ENCODE measurements around the gene NR2C2. TPM values are rescaled to one million over a fixed set of nuclear protein-coding genes. Genes with fewer than 3 reads are reported as not detected.

The NR2C2 gene
- total and polyA plus RNA-seq, 12 donors: 6.4 to 42.2 (median 26.6) TPM

GRCh38 chr3:14946739-14947099 lies 664 bp upstream of the NR2C2 start:
- Histone ChIP-seq H3K27me3 (no peaks in the 10 kb centered on the region), H3K36me3 (replicated peaks in 1 of 2) (peaks cover 0 to 17% of the 10 kb centered on the region in 2 donors), H3K9me3 (replicated peaks in 1 of 3) (no peaks in the 10 kb centered on the region), H3K4me1 (replicated peaks in 1 of 2) (peaks cover 14 to 40% of the 10 kb centered on the region in 2 donors), H3K27ac (peak overlapping the region; percentile 84 to 99 (median 98)), H3K4me3 (peak overlapping the region; percentile 10 to 100 (median 81))
- DNase-seq: no peak
- 0 to 2% (median 1%) methylated on average over 8 of the region's 8 CpGs for WGBS, 4 donors
- intact Hi-C loops (cut with DNase I): loop anchor here in 1 of 2 donors (10.0 kb wide), 1 partner anchor 58 kb away; no protein-coding TSS in a partner anchor
- TF ChIP-seq POLR2A (IDR thresholded peaks at IDR 0.05): no peak
- TF ChIP-seq CTCF (IDR thresholded peaks at IDR 0.05): no peak

GRCh38 chr3:14947886-14948608 lies 664 bp downstream of the NR2C2 start:
- peaks cover 14 to 34% of the 10 kb centered on the region in 2 donors for H3K4me1 ChIP-seq (replicated peaks in 1 of 2)
- peak overlapping the region; percentile 96 to 99 (median 99) for H3K27ac ChIP-seq
- intact Hi-C loops (cut with DNase I): loop anchor here in 1 of 2 donors (10.0 kb wide), 1 partner anchor 57 kb away; no protein-coding TSS in a partner anchor
- no peaks in the 10 kb centered on the region for H3K9me3 ChIP-seq (replicated peaks in 1 of 3)
- no peaks in the 10 kb centered on the region for H3K27me3 ChIP-seq
- 0 to 2% (median 0%) methylated on average over 4 to 71 of the region's 79 CpGs for WGBS, 4 donors
- TF ChIP-seq CTCF (IDR thresholded peaks at IDR 0.05): no peak
- DNase-seq: peak; percentile 97 to 98 (median 98)
- peaks cover 0 to 17% of the 10 kb centered on the region in 2 donors for H3K36me3 ChIP-seq (replicated peaks in 1 of 2)
- H3K4me3 ChIP-seq: peak overlapping the region; percentile 66 to 100 (median 94)

- no peak for TF ChIP-seq POLR2A (IDR thresholded peaks at IDR 0.05)
Observed at GRCh38 chr3:14948609-14949038, 1.2 kb downstream of the NR2C2 start.

GRCh38 chr3:14949126-14949525 lies 1.7 kb downstream of the NR2C2 start:
- Histone ChIP-seq H3K36me3 (replicated peaks in 1 of 2) (peaks cover 0 to 15% of the 10 kb centered on the region in 2 donors), H3K4me3 (peak overlapping the region in 1 of 4 donors; percentile 100), H3K4me1 (replicated peaks in 1 of 2) (peaks cover 14 to 34% of the 10 kb centered on the region in 2 donors), H3K27me3 (no peaks in the 10 kb centered on the region), H3K9me3 (replicated peaks in 1 of 3) (no peaks in the 10 kb centered on the region), H3K27ac (peak overlapping the region in 4 of 5 donors; percentile 34 to 99 (median 98))
- no peak for DNase-seq
- intact Hi-C loops (cut with DNase I): loop anchor here in 1 of 2 donors (10.0 kb wide), 1 partner anchor 56 kb away; no protein-coding TSS in a partner anchor
- WGBS, 4 donors: 40 to 53% (median 47%) methylated on average over 5 of the region's 5 CpGs
- TF ChIP-seq CTCF (IDR thresholded peaks at IDR 0.05): no peak
- no peak for TF ChIP-seq POLR2A (IDR thresholded peaks at IDR 0.05)

More at GRCh38 chr3:14948609-14949038, 1.2 kb downstream of the NR2C2 start:
- H3K9me3 ChIP-seq (replicated peaks in 1 of 3): no peaks in the 10 kb centered on the region
- H3K27ac ChIP-seq: peak overlapping the region; percentile 34 to 99 (median 96)
- WGBS, 4 donors: 1 to 2% (median 2%) methylated on average over 12 to 26 of the region's 26 CpGs
- H3K4me1 ChIP-seq (replicated peaks in 1 of 2): peaks cover 14 to 34% of the 10 kb centered on the region in 2 donors
- peak overlapping the region in 3 of 4 donors; percentile 20 to 100 (median 66) for H3K4me3 ChIP-seq
- H3K36me3 ChIP-seq (replicated peaks in 1 of 2): peaks cover 0 to 17% of the 10 kb centered on the region in 2 donors
- intact Hi-C loops (cut with DNase I): loop anchor here in 1 of 2 donors (10.0 kb wide), 1 partner anchor 56 kb away; no protein-coding TSS in a partner anchor
- H3K27me3 ChIP-seq: no peaks in the 10 kb centered on the region
- no peak for DNase-seq
